ENCODE results near the gene GTPBP4. TPM values are rescaled to one million over a fixed set of nuclear protein-coding genes. Genes with fewer than 3 reads are reported as not detected.

The GTPBP4 gene
- total and polyA plus RNA-seq, 9 donors, result 17.9 to 44.7 (median 30.5) TPM

DNA sequence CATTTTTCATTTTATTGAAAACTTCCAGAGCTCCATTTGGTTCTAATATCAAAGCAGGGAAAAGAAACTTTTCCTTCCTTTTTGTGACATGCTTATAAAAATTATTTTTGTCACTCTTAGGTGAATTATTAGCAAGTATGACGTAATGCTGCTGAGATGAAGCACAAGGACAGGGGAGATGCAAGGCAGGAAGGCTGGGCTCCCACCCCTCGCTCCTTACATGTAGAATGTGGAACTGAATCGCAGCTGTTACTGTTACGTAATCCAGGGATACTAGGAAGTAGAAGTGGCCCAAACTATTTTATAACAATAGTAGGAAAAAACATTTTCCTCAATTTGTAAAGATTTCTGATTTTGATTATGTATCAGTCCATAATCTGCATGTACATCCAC is 17.1 kb upstream of the GTPBP4 start:
- WGBS, 3 donors, result 23 to 46% (median 30%) methylated on average over 4 of the region's 4 CpGs
- Histone ChIP-seq H3K4me1 (ENCODE audit: insufficient read depth) (peaks cover 6% of the 10 kb centered on the region), H3K9me3 (no peaks in the 10 kb centered on the region), H3K4me3 (no peak overlapping the region), H3K36me3 (no peaks in the 10 kb centered on the region), H3K27ac (no peak overlapping the region), H3K27me3 (no peaks in the 10 kb centered on the region)
- TF ChIP-seq POLR2A (IDR thresholded peaks at IDR 0.05), result no peak
- TF ChIP-seq EP300 (IDR thresholded peaks at IDR 0.05), result no peak
- TF ChIP-seq, protein P1, sequence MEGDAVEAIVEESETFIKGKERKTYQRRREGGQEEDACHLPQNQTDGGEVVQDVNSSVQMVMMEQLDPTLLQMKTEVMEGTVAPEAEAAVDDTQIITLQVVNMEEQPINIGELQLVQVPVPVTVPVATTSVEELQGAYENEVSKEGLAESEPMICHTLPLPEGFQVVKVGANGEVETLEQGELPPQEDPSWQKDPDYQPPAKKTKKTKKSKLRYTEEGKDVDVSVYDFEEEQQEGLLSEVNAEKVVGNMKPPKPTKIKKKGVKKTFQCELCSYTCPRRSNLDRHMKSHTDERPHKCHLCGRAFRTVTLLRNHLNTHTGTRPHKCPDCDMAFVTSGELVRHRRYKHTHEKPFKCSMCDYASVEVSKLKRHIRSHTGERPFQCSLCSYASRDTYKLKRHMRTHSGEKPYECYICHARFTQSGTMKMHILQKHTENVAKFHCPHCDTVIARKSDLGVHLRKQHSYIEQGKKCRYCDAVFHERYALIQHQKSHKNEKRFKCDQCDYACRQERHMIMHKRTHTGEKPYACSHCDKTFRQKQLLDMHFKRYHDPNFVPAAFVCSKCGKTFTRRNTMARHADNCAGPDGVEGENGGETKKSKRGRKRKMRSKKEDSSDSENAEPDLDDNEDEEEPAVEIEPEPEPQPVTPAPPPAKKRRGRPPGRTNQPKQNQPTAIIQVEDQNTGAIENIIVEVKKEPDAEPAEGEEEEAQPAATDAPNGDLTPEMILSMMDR (IDR thresholded peaks at IDR 0.05), result no peak
- intact Hi-C loops (cut with DNase I), result no loop called here
- peak in 1 of 5 donors; percentile 42 for DNase-seq

- H3K36me3 ChIP-seq, result no peaks in the 10 kb centered on the region
- no peak for DNase-seq
- H3K4me3 ChIP-seq, result no peak overlapping the region
- H3K4me1 ChIP-seq (ENCODE audit: insufficient read depth), result peaks cover 6% of the 10 kb centered on the region
- H3K27me3 ChIP-seq, result no peaks in the 10 kb centered on the region
- no peak overlapping the region for H3K27ac ChIP-seq
- intact Hi-C loops (cut with DNase I), result no loop called here
- WGBS, 3 donors, result 71 to 80% (median 79%) methylated on average over 12 of the region's 12 CpGs
- no peak for TF ChIP-seq EP300 (IDR thresholded peaks at IDR 0.05)
- no peak for TF ChIP-seq POLR2A (IDR thresholded peaks at IDR 0.05)
- TF ChIP-seq, protein P1 (IDR thresholded peaks at IDR 0.05), result no peak
- H3K9me3 ChIP-seq, result no peaks in the 10 kb centered on the region
These were observed 16.6 kb upstream of the GTPBP4 start for GRCh38 chr10:971613-972012.

- no peaks in the 10 kb centered on the region for H3K27me3 ChIP-seq
- H3K4me1 ChIP-seq (ENCODE audit: insufficient read depth), result peaks cover 6% of the 10 kb centered on the region
- WGBS, 3 donors, result 78 to 82% (median 81%) methylated on average over 8 of the region's 8 CpGs
- intact Hi-C loops (cut with DNase I), result no loop called here
- no peaks in the 10 kb centered on the region for H3K36me3 ChIP-seq
- DNase-seq, result no peak
- H3K27ac ChIP-seq, result no peak overlapping the region
- H3K9me3 ChIP-seq, result no peaks in the 10 kb centered on the region
- H3K4me3 ChIP-seq, result no peak overlapping the region
- TF ChIP-seq POLR2A (IDR thresholded peaks at IDR 0.05), result no peak
- no peak for TF ChIP-seq EP300 (IDR thresholded peaks at IDR 0.05)
- TF ChIP-seq, protein P1 (IDR thresholded peaks at IDR 0.05), result no peak
These were observed 15.5 kb upstream of the GTPBP4 start for GRCh38 chr10:972763-973162.

DNA sequence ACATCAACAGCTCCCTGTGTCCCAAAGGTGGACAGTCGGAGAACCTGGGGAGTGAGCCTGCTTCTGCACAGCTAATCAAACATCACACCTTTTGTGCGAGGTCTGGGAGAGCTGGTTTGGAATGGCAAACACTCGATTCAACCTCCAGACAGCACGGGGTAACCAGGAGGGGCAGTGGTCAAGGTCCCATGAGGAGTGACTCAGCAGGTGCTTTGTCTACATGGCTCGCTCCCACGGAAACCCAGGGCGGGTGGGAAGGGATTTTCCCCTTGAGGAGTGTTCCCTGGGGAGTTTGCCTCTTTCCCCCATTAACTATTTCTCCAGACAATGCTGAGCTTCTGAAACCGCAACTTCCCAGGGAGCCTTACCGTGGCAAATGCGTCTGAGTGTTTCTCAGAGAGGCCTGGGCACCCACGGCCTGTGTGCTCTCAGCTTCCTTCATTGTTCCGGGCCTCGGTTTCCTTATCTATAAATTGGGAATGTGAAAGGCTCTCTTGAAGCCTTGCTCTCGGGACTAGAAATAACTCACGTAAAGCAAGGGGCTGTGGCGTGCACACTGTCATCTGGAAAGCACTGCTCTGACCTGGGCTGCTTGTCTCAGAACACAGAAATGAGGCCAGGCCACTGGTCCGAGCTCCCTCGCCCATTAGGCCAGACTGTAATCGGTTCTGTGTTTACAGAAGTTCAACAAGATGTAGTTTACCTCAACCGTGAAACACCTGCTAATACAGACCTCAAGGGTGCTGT is 14.0 kb upstream of the GTPBP4 start:
- DNase-seq, result no peak
- WGBS, 3 donors, result 74 to 82% (median 81%) methylated on average over 20 of the region's 20 CpGs
- Histone ChIP-seq H3K4me1 (ENCODE audit: insufficient read depth) (peaks cover 6% of the 10 kb centered on the region), H3K27me3 (no peaks in the 10 kb centered on the region), H3K36me3 (no peaks in the 10 kb centered on the region), H3K4me3 (no peak overlapping the region), H3K27ac (no peak overlapping the region), H3K9me3 (no peaks in the 10 kb centered on the region)
- intact Hi-C loops (cut with DNase I), result no loop called here
- no peak for TF ChIP-seq POLR2A (IDR thresholded peaks at IDR 0.05)
- TF ChIP-seq EP300 (IDR thresholded peaks at IDR 0.05), result no peak
- TF ChIP-seq, protein P1 (IDR thresholded peaks at IDR 0.05), result no peak
